ENCODE data around the gene PYGO2.
"Not testable (repeated sequence)": the region's sequence is repeated elsewhere in the genome, so short reads cannot be mapped to it uniquely, and the experiment has no call there.

Gene PYGO2

GRCh38 chr1:154977762-154978161 is 16.2 kb upstream of the PYGO2 start:
- DNase-seq, result not testable (repeated sequence)

DNA sequence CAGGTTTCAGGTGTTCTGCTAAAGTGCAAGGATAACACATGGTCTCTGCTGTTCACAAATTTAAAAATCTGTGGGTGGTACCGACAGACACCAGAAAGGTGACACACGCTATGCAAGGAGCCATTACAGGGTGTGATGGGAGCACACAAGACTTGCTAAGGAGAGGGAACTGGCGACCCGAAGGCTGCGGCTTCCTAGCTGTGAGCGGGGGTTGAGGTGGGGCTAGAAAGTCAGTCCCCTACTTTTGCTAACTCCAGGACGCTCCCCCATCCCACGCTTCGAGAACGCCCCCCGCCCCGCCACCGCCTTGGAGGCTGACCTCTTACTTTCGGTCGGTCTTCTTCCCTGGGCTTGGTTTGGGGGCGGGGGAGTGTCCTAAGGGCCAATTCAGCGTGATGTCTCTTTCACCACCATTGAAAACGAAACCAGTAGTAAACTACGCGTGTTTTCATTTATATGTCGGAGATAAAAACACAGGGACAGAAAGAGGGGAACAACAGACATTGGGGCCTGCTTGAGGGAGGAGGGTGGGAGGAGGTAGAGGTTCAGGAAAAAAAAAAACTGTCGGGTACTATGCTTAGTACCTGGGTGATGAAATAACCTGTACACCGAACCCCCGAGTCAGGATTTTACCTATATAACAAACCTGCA is 14.0 kb upstream of the PYGO2 start:
- DNase-seq, result peak in 1 of 2 experiments; percentile 63

DNA sequence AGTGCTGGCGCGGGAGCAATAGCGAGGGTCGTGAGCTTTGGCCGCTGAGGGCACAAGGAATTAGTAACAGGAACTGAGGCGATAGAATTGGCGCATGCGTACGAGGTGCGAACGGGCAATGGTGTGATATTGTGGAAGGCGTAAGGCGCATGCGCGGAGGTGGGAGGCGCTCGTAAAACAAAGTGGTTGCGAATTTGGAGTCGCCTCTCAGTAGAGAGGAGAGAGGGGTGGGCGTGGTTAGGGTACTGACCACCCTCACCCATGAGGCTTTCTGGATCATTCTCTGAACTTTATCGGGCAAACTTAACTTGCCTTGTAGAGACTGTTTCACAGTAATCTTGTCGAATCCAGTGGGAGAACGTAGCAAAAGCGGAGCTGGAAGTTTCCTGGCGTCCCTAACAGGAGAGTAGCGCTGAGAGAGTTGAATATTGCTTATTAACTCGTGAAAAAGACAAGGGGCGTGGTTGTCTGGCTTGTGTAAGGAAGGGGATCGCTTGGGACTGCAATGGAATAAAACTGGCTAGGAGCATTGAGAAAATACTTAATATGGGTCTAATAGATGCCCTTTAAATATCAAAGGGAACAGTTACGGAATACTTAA is 13.3 kb upstream of the PYGO2 start:
- peak; percentile 98 to 100 for DNase-seq

DNA sequence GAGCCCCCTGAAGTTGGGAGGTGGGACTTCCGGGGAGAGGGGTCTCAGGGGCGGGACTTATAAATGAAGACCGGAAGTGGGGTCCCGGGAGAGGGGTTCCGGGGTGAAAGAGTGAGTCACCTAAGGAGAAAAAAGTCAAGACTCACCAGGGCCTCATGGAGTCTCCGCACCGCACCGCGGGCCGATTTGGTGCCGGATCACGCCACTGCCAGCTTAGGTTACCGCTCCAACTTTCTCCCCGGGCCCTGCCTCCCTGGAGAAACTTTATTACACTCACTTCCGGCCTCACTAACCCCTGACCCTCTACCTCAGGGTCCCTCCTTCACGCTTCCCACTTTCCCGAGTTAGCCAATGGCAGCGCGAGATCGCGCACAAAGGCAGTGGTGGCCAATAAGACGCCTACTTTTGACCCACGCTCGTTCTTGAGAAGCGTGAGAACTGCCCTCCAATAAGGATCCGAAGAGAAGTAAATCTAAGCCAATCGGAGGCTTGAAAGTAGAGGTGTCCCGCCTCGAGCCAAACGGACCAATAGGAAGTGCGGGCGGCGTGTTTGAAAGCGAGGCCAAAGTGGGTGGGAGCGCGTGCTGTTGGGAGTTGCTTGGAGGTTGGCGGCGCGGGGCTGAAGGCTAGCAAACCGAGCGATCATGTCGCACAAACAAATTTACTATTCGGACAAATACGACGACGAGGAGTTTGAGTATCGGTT is 12.7 kb upstream of the PYGO2 start, which contains the start of gene CKS1B:
CKS1B (plus strand) TSS at position 580 of the 706 bp plus-strand sequence; CDS start at position 645, 65 bp downstream.
- peak; percentile 100 for DNase-seq

- DNase-seq, result peak; percentile 95 to 97
Measured at GRCh38 chr1:154973344-154974101, 11.9 kb upstream of the PYGO2 start.

DNA sequence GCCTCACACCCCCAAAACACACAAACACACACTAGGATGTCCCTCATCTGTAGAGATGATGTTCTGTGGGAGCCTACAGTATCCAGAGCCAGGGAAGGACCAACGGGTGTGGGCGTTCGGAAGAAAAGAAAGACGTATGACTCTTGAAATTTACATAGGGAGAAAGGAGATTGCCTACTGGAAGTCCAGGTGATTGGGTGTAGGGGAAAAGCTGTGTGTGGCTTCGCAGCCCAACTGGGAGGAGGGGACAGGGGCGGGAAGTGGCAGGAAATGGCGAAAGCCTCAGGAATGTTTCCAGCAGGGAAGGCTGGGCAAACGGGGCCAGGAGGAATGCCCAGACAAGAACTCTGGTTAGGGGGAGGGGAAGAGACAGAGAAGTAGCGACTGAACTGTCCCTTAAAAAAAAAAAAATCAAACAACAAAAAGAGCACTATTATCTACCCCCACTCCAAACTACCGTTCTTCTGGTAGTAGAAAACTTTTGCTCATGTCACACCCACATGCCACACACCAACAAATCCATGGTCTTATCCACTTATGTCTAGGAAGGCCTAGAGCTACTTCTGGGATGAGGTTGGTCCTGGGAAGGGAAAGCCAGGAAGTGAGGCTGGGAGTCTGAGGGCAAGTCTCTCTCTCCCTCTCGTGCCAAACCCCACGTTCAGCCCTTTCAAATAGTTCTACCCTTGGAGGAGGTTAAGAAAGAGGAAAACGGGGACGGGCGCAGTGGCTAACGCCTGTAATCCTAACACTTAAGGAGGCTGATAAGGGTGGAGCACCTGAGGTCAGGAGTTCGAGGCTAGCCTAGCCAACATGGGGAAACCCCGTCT is 11.1 kb upstream of the PYGO2 start:
- no peak for DNase-seq

- no peak for DNase-seq
Measured at GRCh38 chr1:154972213-154972516, 10.6 kb upstream of the PYGO2 start.

- DNase-seq, result no peak
Measured at GRCh38 chr1:154971341-154971998, 9.9 kb upstream of the PYGO2 start.

- DNase-seq, result no peak
Measured at GRCh38 chr1:154970631-154971340, 9.2 kb upstream of the PYGO2 start, which contains the start of gene SHC1. Gene SHC1, minus strand, starts transcription at chr1:154970747. Its CDS starts 221 bp downstream, at chr1:154970526.

DNA sequence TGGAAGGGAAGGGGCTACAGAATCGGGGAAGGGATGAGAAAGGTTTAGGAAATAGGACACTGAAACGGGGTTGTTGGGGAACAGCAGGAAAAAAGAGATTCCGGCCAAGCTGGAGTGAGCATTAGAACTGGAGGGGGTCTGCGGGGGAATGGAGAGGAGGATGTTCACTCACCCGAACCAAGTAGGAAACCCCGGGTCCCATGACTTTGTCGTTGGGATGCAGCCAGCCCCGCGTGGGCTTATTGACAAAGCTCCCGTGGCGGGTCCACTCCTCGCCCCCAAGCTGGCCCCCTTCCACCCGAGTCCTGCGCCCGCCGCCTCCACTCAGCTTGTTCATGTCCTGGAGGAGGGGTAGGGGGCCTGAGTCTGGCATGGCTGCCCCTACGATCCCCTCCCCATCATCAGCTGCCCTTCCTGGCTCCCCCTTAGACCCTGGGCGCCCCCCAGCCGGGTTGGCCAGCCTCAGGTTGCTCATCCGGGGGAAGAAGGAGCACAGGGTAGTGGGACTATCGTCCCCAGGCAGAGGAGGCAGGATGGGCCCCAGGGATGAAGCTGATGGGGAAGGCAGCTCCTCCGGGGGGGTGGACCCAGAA is 8.4 kb upstream of the PYGO2 start:
- DNase-seq, result no peak

GRCh38 chr1:154969246-154969645 is 7.7 kb upstream of the PYGO2 start:
- no peak for DNase-seq

DNA sequence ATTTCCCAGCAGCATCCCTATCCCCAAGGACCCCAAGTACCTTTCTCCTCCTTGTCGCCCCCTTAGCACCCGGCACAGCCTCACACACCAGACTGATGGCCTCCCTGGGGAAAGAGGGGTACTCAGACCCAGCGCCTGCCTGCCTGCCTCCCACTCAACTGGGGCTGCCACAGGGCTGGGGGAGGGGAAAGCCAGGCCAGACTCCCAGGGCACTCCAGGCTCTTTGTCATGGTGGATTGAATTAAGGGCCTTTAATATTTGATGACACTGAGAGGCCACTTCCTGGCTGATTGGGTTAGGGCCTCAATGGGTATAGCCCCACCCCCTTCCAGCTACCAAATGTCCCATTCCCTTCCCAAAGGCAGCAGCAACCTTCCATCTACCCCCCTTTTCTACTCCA is 7.1 kb upstream of the PYGO2 start:
- DNase-seq, result no peak

DNA sequence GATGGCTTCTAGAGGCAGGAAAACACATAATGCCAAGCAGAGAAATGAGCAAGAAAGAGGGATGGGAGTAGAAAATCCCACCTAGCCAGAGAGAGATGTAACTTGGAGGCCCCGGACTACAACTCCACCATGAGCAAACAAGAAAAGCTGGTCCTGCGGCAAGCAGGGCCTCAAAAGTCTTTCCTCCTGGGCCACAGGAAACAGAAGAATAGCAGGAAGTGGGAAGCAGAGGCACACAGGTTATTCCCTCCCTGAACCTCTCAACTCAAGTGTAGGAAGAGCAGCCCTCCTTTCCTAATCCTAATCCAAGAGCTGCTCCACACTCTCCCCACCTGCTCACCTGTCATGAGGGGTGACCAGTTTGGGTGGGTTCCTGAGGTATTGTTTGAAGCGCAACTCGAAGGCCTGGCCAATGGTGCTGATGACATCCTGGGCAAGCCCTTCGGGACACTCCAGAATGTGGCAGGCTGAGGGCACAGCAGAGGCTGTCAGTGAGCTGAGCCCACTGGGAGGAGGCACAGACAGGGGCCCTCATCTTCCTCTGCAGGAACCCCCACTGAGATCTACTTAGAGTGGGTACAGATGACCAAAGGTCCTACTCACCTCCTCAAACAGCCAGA is 5.9 kb upstream of the PYGO2 start:
- no peak for DNase-seq

DNA sequence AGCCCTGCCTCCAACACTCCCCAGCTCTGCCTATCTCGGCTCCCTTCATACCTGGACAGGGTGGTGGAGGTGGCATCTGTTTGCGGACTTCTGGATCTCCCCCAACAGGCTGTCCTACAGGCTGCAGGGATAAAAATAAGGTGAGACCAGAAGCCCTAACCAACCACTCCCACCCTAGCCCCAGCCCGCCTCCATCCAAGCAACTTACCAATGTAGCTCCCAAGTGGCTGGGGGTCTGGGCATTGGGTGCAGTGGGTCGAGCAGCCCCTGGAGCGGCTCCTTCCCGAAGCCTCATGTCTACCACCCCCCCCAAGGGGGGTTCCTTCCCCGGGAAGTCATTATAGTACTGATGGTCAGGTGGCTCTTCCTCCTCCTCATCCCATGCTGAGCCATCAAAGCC is 4.5 kb upstream of the PYGO2 start:
- DNase-seq, result no peak

DNA sequence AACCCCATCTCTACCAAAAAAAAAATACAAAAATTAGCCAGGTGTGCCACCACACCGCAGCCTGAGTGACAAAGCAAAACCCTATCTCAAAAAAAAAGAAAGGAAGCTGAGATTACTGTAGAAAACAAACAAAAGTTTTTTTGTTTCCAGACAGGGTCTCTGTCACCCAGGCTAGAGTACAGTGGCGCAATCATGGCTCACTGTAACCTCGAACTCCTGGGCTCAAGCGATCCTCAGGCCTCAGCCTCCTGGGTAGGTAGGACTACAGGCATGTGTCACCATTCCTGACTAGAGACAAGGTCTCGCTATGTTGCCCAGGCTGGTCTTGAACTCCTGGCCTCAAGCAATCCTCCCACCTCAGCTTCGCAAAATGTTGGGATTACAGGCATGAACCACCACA is 2.8 kb upstream of the PYGO2 start:
- no peak for DNase-seq

DNA sequence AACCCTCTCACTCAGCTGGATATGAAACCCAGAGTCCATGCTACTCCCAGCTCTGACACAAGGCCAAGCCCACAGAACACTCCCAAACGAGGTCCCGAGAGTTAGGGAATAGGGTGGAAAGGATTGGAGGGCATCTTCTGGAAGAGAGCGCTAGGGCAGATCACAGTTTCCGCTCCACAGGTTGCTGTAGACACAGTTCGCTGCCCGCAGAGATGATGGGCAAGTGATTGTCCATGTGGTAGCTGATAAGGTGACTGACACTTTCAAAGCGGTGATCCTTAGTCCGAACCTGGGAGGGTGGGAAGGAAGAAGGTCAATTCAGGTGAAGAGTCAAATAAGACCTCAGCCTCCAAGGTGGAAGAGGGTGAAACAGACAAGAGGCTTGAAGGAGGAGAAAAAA is 2.1 kb upstream of the PYGO2 start:
- no peak for DNase-seq

- DNase-seq, result no peak
Measured at GRCh38 chr1:154962795-154963330, 1.3 kb upstream of the PYGO2 start.

- DNase-seq, result peak in 1 of 2 experiments; percentile 65
Measured at GRCh38 chr1:154962156-154962749, 671 bp upstream of the PYGO2 start.

GRCh38 chr1:154960446-154961136 is 991 bp downstream of the PYGO2 start:
- DNase-seq, result no peak

Measured in NCI-H187 (cell line).